HepG2 (cell line): ENCODE results near the gene MAPK11. TPM values are rescaled to one million over a fixed set of nuclear protein-coding genes. Genes with fewer than 3 reads are reported as not detected.

ENCODE experiments used
- ARNTL ChIP-seq: sonication (generic); formaldehyde crosslinking; IDR thresholded peaks from 2 replicates; pipeline ENCODE4 v1.4.0; 2020; ENCODE audit warnings: mild to moderate bottlenecking, missing genetic modification reagents
- ELF4 ChIP-seq: sonication (generic); formaldehyde crosslinking; IDR thresholded peaks from 2 replicates; pipeline ENCODE4 v1.5.0; 2020; ENCODE audit warnings: missing genetic modification reagents, mild to moderate bottlenecking, moderate library complexity, borderline replicate concordance
- FLYWCH1 ChIP-seq: sonication (generic); formaldehyde crosslinking; IDR thresholded peaks from 2 replicates; pipeline ENCODE4 v1.8.1; 2023; ENCODE audit warnings: mild to moderate bottlenecking, missing genetic modification reagents
- LCORL ChIP-seq, 2 experiments: fragments of 450-650 bp in 1 of 2; sonication (generic) in 1 of 2; formaldehyde crosslinking in 1 of 2; IDR thresholded peaks; 2 replicates each; pipeline versions ENCODE4 v1.5.0 to v1.6.1; 2017 to 2020; ENCODE audit warnings: antibody characterized with exemption in 1 of 2, missing genetic modification reagents in 1 of 2
- ZKSCAN1 ChIP-seq: fragments of 150-350 bp; IDR thresholded peaks from 2 replicates; pipeline ENCODE4 v1.6.1; 2014; ENCODE audit warnings: low read length
- ZNF12 ChIP-seq: sonication (generic); formaldehyde crosslinking; IDR thresholded peaks from 2 replicates; pipeline ENCODE4 v1.5.0; 2020; ENCODE audit warnings: missing genetic modification reagents
- ZNF232 ChIP-seq: sonication (generic); formaldehyde crosslinking; IDR thresholded peaks from 2 replicates; pipeline ENCODE4 v1.4.0; 2020; ENCODE audit warnings: missing genetic modification reagents, borderline replicate concordance
- ZNF292 ChIP-seq: sonication (generic); formaldehyde crosslinking; IDR thresholded peaks from 2 replicates; pipeline ENCODE4 v1.8.1; 2022; ENCODE audit warnings: mild to moderate bottlenecking, low read depth, missing genetic modification reagents, borderline replicate concordance
- polyA plus RNA-seq, 8 experiments: library from polyadenylated mRNA; depleted of rRNA in 3 of 8; stranded (reverse) in 7 of 8; unstranded in 1 of 8; fragments of >200 nt; fragmentation: Illumina TruSeq in 4 of 8; extraction: Trizol in 4 of 8; gene quantifications; 2 replicates each; pipeline versions ENCODE4 v1.2.1 to v1.2.3, GENCODE V29; 2011 to 2016; ENCODE audit warnings: low read depth in 4 of 8, missing spikeins in 1 of 8, mixed read lengths in 1 of 8; ENCODE audit not compliant: insufficient read depth in 1 of 8
- total RNA-seq, 5 experiments: library from RNA; depleted of rRNA; stranded (reverse); fragments of >200 nt; fragmentation: Illumina TruSeq; extraction: Trizol; gene quantifications; 2 replicates each; pipeline ENCODE4 v1.2.3, GENCODE V29; 2016; ENCODE audit warnings: low read depth in 1 of 5
- TF ChIP-seq, protein P1 (sequence below), 2 experiments: IDR thresholded peaks; 2 replicates each; pipeline ENCODE4 v1.6.1; 2011 to 2012; ENCODE audit warnings: low read length in 2 of 2, borderline replicate concordance in 1 of 2, low read depth in 1 of 2, mild to moderate bottlenecking in 1 of 2, moderate library complexity in 1 of 2
- TF ChIP-seq, protein P2 (sequence below), 2 experiments: fragments of 450-650 bp in 1 of 2; sonication (generic) in 1 of 2; formaldehyde crosslinking in 1 of 2; IDR thresholded peaks; 2 replicates each; pipeline versions ENCODE4 v1.6.1 to v1.8.0; 2016 to 2022; ENCODE audit warnings: antibody characterized with exemption in 1 of 2, mild to moderate bottlenecking in 1 of 2, missing genetic modification reagents in 1 of 2
- TF ChIP-seq, protein P3 (sequence below): sonication (generic); formaldehyde crosslinking; IDR thresholded peaks from 2 replicates; pipeline ENCODE4 v1.4.0; 2020; ENCODE audit warnings: low read depth, missing genetic modification reagents

MAPK11 gene
- total and polyA plus RNA-seq, 2 of the 13 experiments (the other 11 are each of a cell fraction or from before 2014, with no cell fraction given), result 0.15 to 0.17 TPM

DNA sequence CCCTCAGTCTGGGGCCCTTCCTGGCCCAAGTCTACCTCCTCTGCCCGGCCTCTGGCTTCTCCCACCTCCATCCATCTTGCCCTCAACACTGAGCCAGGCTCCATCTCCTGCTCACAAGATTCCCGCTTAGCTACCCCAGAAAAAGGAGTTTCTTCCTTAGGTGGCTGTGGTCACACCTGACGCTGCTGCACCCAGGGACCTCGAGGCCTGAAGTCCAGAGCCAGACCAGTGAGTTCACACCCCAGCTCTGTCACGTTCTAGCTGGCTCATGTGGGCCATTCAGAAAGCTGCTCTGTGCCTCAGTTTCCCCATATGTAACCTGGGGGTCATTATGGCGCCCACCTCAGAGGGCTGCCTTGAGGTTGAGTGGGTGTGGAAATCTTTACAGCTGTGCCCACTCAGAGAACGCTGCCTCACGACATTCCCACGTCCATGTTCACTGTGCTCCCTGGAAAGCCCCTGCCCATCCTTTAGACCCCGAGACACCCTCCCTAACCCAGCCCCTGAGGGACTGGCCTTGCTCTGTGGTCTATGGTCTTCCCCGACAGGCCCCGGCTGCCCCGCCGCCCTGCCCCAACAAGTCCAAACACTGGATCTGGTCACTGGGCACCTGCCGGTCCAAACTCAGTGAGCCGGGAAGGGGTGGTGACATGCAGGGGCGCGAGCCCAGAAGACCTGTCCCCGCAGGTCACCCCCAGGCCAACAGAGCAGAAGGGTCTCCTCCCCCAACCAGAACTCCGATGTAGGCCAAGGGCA is 27.5 kb upstream of the MAPK11 start (continued):
- TF ChIP-seq LCORL (IDR thresholded peaks at IDR 0.05) (no peak), LCORL (CRISPR knock-in tag; IDR thresholded peaks at IDR 0.05) (0 out of 2 replicates have a peak, but pooled peaks have one; percentile 45), ARNTL (CRISPR knock-in tag) (0 out of 2 replicates have a peak, but pooled peaks have one; percentile 20), ZNF292 (no peak), FLYWCH1 (no peak), ZNF232 (CRISPR knock-in tag) (no peak), ZKSCAN1 (no peak), ELF4 (no peak), ZNF12 (CRISPR knock-in tag) (no peak)
- TF ChIP-seq, protein P1, sequence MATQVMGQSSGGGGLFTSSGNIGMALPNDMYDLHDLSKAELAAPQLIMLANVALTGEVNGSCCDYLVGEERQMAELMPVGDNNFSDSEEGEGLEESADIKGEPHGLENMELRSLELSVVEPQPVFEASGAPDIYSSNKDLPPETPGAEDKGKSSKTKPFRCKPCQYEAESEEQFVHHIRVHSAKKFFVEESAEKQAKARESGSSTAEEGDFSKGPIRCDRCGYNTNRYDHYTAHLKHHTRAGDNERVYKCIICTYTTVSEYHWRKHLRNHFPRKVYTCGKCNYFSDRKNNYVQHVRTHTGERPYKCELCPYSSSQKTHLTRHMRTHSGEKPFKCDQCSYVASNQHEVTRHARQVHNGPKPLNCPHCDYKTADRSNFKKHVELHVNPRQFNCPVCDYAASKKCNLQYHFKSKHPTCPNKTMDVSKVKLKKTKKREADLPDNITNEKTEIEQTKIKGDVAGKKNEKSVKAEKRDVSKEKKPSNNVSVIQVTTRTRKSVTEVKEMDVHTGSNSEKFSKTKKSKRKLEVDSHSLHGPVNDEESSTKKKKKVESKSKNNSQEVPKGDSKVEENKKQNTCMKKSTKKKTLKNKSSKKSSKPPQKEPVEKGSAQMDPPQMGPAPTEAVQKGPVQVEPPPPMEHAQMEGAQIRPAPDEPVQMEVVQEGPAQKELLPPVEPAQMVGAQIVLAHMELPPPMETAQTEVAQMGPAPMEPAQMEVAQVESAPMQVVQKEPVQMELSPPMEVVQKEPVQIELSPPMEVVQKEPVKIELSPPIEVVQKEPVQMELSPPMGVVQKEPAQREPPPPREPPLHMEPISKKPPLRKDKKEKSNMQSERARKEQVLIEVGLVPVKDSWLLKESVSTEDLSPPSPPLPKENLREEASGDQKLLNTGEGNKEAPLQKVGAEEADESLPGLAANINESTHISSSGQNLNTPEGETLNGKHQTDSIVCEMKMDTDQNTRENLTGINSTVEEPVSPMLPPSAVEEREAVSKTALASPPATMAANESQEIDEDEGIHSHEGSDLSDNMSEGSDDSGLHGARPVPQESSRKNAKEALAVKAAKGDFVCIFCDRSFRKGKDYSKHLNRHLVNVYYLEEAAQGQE (IDR thresholded peaks at IDR 0.05; ENCODE audit: borderline replicate concordance in 1 of 2, low read depth in 1 of 2, low read length in 2 of 2), result no peak
- TF ChIP-seq, protein P2, sequence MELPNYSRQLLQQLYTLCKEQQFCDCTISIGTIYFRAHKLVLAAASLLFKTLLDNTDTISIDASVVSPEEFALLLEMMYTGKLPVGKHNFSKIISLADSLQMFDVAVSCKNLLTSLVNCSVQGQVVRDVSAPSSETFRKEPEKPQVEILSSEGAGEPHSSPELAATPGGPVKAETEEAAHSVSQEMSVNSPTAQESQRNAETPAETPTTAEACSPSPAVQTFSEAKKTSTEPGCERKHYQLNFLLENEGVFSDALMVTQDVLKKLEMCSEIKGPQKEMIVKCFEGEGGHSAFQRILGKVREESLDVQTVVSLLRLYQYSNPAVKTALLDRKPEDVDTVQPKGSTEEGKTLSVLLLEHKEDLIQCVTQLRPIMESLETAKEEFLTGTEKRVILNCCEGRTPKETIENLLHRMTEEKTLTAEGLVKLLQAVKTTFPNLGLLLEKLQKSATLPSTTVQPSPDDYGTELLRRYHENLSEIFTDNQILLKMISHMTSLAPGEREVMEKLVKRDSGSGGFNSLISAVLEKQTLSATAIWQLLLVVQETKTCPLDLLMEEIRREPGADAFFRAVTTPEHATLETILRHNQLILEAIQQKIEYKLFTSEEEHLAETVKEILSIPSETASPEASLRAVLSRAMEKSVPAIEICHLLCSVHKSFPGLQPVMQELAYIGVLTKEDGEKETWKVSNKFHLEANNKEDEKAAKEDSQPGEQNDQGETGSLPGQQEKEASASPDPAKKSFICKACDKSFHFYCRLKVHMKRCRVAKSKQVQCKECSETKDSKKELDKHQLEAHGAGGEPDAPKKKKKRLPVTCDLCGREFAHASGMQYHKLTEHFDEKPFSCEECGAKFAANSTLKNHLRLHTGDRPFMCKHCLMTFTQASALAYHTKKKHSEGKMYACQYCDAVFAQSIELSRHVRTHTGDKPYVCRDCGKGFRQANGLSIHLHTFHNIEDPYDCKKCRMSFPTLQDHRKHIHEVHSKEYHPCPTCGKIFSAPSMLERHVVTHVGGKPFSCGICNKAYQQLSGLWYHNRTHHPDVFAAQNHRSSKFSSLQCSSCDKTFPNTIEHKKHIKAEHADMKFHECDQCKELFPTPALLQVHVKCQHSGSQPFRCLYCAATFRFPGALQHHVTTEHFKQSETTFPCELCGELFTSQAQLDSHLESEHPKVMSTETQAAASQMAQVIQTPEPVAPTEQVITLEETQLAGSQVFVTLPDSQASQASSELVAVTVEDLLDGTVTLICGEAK (IDR thresholded peaks at IDR 0.05), result no peak
- TF ChIP-seq, protein P2 (CRISPR knock-in tag; IDR thresholded peaks at IDR 0.05), result no peak
- TF ChIP-seq, protein P3, sequence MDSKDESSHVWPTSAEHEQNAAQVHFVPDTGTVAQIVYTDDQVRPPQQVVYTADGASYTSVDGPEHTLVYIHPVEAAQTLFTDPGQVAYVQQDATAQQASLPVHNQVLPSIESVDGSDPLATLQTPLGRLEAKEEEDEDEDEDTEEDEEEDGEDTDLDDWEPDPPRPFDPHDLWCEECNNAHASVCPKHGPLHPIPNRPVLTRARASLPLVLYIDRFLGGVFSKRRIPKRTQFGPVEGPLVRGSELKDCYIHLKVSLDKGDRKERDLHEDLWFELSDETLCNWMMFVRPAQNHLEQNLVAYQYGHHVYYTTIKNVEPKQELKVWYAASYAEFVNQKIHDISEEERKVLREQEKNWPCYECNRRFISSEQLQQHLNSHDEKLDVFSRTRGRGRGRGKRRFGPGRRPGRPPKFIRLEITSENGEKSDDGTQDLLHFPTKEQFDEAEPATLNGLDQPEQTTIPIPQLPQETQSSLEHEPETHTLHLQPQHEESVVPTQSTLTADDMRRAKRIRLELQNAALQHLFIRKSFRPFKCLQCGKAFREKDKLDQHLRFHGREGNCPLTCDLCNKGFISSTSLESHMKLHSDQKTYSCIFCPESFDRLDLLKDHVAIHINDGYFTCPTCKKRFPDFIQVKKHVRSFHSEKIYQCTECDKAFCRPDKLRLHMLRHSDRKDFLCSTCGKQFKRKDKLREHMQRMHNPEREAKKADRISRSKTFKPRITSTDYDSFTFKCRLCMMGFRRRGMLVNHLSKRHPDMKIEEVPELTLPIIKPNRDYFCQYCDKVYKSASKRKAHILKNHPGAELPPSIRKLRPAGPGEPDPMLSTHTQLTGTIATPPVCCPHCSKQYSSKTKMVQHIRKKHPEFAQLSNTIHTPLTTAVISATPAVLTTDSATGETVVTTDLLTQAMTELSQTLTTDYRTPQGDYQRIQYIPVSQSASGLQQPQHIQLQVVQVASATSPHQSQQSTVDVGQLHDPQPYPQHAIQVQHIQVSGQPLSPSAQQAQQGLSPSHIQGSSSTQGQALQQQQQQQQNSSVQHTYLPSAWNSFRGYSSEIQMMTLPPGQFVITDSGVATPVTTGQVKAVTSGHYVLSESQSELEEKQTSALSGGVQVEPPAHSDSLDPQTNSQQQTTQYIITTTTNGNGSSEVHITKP (CRISPR knock-in tag), result no peak
